SU-DHL-6 (cell line): ENCODE measurements around the gene STAT5A.

ENCODE experiments used
- H2AFZ ChIP-seq: fragments of 200-600 bp; sonication (generic); 2 replicates; pipeline ENCODE4 v1.6.1; 2014; ENCODE audit warnings: low read depth, mild to moderate bottlenecking, moderate library complexity, mixed read lengths, antibody characterized with exemption, low read length; ENCODE audit not compliant: severe bottlenecking
- H3F3A ChIP-seq: fragments of 200-600 bp; shearing (Covaris generic); 2 replicates; pipeline ENCODE4 v1.6.0; 2016; ENCODE audit warnings: antibody characterized with exemption, mild to moderate bottlenecking; ENCODE audit not compliant: insufficient read depth
- H3K27ac ChIP-seq: fragments of 200-600 bp; sonication (generic); 2 replicates; pipeline ENCODE4 v1.5.1; 2016; ENCODE audit warnings: low read depth, mild to moderate bottlenecking, low read length, moderate library complexity, mixed read lengths
- H3K27me3 ChIP-seq: fragments of 200-600 bp; sonication (generic), shearing (Covaris generic); 2 replicates; pipeline ENCODE4 v1.6.0; 2014; ENCODE audit warnings: mild to moderate bottlenecking, low read length
- H3K36me3 ChIP-seq: fragments of 200-600 bp; sonication (generic); 2 replicates; pipeline ENCODE4 v1.6.1; 2014; ENCODE audit warnings: mild to moderate bottlenecking, low read length, mixed read lengths
- H3K4me2 ChIP-seq: fragments of 300-600, 200-600 bp; shearing (Covaris generic), sonication (generic); 2 replicates; pipeline ENCODE4 v1.6.0; 2014; ENCODE audit warnings: low read length, low read depth, mild to moderate bottlenecking; ENCODE audit not compliant: poor library complexity, severe bottlenecking
- H3K4me3 ChIP-seq: fragments of 200-600 bp; sonication (generic); 2 replicates; pipeline ENCODE4 v1.5.1; 2014; ENCODE audit warnings: antibody characterized with exemption, low read length, mild to moderate bottlenecking, mixed read lengths; ENCODE audit not compliant: insufficient read depth, poor library complexity, severe bottlenecking
- H3K79me2 ChIP-seq: fragments of 200-600 bp; sonication (generic); 2 replicates; pipeline ENCODE4 v1.6.1; 2014; ENCODE audit warnings: mild to moderate bottlenecking, low read length, moderate library complexity; ENCODE audit not compliant: insufficient read depth
- H3K9ac ChIP-seq: fragments of 200-600 bp; sonication (generic); 2 replicates; pipeline ENCODE4 v1.7.0; 2014; ENCODE audit warnings: mild to moderate bottlenecking, low read length
- H3K9me2 ChIP-seq: fragments of 200-600 bp; sonication (generic); replicated peaks from 2 replicates; pipeline ENCODE4 v1.6.1; 2014; ENCODE audit warnings: low read length; ENCODE audit not compliant: insufficient read depth
- H3K9me3 ChIP-seq: fragments of 200-600 bp; sonication (generic); 2 replicates; pipeline ENCODE4 v1.6.1; 2014; ENCODE audit warnings: low read length, mixed read lengths; ENCODE audit not compliant: insufficient read depth
- H4K20me1 ChIP-seq: fragments of 200-600 bp; sonication (generic); 2 replicates; pipeline ENCODE4 v1.6.1; 2014; ENCODE audit warnings: low read depth, mild to moderate bottlenecking, antibody characterized with exemption, low read length, moderate library complexity, mixed read lengths
- CTCF ChIP-seq: fragments of 200-600 bp; sonication (generic); IDR thresholded peaks from one replicate; pipeline ENCODE4 v1.5.1; 2017; ENCODE audit warnings: antibody characterized with exemption, mild to moderate bottlenecking, low read length, moderate library complexity; ENCODE audit not compliant: insufficient read depth, poor library complexity, severe bottlenecking
- EZH2phosphoT487 ChIP-seq: fragments of 200-600 bp; sonication (generic), shearing (Covaris generic); conservative IDR thresholded peaks from 2 replicates; pipeline ENCODE4 v1.6.1; 2018; ENCODE audit warnings: mild to moderate bottlenecking, antibody characterized with exemption, low read length, moderate library complexity, mixed read lengths

STAT5A gene

DNA sequence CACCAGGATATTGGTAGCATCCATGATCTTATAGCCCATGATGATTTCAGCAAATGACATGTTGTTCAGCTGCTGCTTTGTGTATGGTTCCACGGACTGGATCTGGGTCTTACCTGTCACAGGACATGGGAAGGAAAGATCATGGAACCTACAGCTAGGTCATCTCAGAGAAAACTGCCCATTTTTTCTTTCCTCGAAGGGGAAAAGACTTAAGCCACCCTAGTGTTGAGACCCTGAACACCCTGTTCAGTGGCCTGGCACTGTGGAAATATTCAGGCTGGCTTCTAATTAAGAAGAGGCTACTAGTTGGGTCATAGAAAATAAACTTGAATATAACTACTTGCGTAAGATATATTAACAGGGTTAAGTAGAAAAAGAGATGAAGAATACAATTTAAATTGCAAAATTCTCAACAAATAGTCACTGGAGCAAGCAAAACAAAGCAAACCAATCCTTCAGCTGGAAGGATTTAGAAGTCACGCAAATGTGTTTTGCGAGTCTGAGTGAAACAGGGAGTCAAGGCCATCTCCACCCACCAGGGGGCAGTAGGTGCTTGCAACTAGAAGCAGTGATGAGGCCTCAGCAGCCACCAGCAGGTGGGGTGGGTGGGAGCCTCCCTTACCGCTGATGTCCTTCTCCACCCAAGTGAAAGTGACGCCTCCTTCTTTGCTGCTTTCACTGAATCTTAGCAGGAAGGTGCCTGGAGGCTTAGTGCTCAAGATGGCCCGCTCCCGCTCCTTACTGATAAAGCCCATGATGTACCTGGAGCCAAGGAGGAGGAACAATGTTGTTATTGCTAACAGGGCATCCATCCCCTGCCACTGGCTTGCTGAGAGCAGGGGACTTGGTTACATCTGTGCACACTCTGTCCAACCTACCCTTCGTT, 34.3 kb downstream of the STAT5A start:
- no peak for TF ChIP-seq EZH2phosphoT487
- TF ChIP-seq CTCF = peak; percentile 98
- no peak overlapping the region for H3K4me2 ChIP-seq
- H3K79me2 ChIP-seq = no peaks in the 10 kb centered on the region
- H4K20me1 ChIP-seq = no peaks in the 10 kb centered on the region
- no peaks in the 10 kb centered on the region for H3K9me2 ChIP-seq
- no peaks in the 10 kb centered on the region for H3K36me3 ChIP-seq
- no peaks in the 10 kb centered on the region for H3K9me3 ChIP-seq
- H3F3A ChIP-seq = no peaks in the 10 kb centered on the region
- no peak overlapping the region for H3K4me3 ChIP-seq
- no peak overlapping the region for H3K9ac ChIP-seq
- no peaks in the 10 kb centered on the region for H3K27me3 ChIP-seq
- no peak overlapping the region for H3K27ac ChIP-seq
- no peak overlapping the region for H2AFZ ChIP-seq

- no peaks in the 10 kb centered on the region for H4K20me1 ChIP-seq
- H3K27me3 ChIP-seq = no peaks in the 10 kb centered on the region
- no peaks in the 10 kb centered on the region for H3K9me3 ChIP-seq
- H3K9ac ChIP-seq = no peak overlapping the region
- no peak overlapping the region for H3K4me2 ChIP-seq
- no peak overlapping the region for H3K4me3 ChIP-seq
- H2AFZ ChIP-seq = no peak overlapping the region
- H3K9me2 ChIP-seq = no peaks in the 10 kb centered on the region
- no peak overlapping the region for H3K27ac ChIP-seq
- no peaks in the 10 kb centered on the region for H3K36me3 ChIP-seq
- no peaks in the 10 kb centered on the region for H3F3A ChIP-seq
- no peak for TF ChIP-seq EZH2phosphoT487
- H3K79me2 ChIP-seq = no peaks in the 10 kb centered on the region
These were observed 35.0 kb downstream of the STAT5A start for GRCh38 chr17:42323268-42323773.

DNA sequence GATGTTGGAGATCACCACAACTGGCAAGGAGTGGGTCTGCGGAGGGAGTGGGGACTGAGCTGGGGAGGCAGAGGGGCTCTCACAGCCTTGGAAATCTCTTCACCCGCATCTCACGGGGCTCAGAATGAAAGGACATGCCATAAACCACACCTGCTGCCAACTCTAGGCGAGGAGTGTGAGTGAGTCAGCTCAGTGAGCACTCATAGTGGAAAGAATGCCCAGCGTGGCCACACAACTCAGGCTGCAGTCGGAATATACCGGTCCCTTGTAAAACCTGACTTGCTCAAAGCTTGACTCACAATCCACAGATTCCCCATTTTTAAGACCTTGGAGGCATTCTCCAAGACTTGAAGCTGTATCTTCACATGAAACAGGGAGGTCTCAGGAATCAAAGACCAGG, 36.7 kb downstream of the STAT5A start:
- H3K9me2 ChIP-seq = no peaks in the 10 kb centered on the region
- H3K79me2 ChIP-seq = no peaks in the 10 kb centered on the region
- no peak overlapping the region for H2AFZ ChIP-seq
- H3K36me3 ChIP-seq = no peaks in the 10 kb centered on the region
- H3K27me3 ChIP-seq = no peaks in the 10 kb centered on the region
- TF ChIP-seq CTCF = no peak
- no peak for TF ChIP-seq EZH2phosphoT487
- H3K4me2 ChIP-seq = no peak overlapping the region
- no peaks in the 10 kb centered on the region for H3K9me3 ChIP-seq
- no peaks in the 10 kb centered on the region for H4K20me1 ChIP-seq
- H3F3A ChIP-seq = no peaks in the 10 kb centered on the region
- H3K4me3 ChIP-seq = no peak overlapping the region
- H3K9ac ChIP-seq = no peak overlapping the region
- H3K27ac ChIP-seq = no peak overlapping the region
